Measurements from ENCODE around the gene MTA1. TPM values are rescaled to one million over a fixed set of nuclear protein-coding genes. Genes with fewer than 3 reads are reported as not detected.
A peak's percentile ranks its signal among the peaks of the same experiment; 100 is the strongest.

Gene MTA1
- total RNA-seq, 2 experiments from 2014 or later = 107 to 113 TPM

DNA sequence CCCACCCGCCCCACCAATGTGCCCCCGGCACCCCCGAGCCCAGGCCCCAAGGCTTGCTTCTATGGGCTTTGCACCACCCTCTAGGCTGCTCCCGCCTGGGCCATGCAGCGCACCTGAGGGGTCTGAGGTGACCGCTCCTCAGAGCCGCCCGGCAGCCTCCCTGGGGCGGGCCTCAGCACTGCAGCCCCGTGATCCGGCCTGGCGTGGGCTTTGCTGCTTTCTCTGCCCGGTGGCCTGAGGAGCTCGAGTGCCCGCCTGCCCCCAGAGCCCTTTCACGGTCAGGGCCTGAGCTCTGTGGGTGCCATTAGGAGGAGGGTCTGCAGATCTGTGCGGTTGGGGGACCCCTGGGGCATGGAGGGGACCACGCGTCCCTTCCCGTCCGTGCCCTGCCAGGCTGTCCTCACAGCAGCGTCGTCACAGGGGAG lies 6.2 kb downstream of the MTA1 start:
- H3K36me3 Mint-ChIP-seq (ENCODE audit: low read depth) = peaks cover 37% of the 10 kb centered on the region
- no peak overlapping the region for H3K27ac ChIP-seq (ENCODE audit: low read depth in 1 of 2, low read length in 2 of 2)
- no peaks in the 10 kb centered on the region for H3K9me3 Mint-ChIP-seq
- H3K27me3 ChIP-seq (ENCODE audit: control insufficient read depth in 1 of 2, insufficient read depth in 2 of 2, low read length in 2 of 2) = no peaks in the 10 kb centered on the region
- ChIA-PET POLR2A (no interaction called here), CTCF (interaction anchor here (1.2 kb wide), 1 partner anchor 23 kb away, joined by 3 read pairs; no protein-coding TSS in a partner anchor)
- H3K27ac Mint-ChIP-seq = no peak overlapping the region
- H3K4me1 ChIP-seq (ENCODE audit: insufficient read depth, low read length) = peaks cover 22% of the 10 kb centered on the region
- H3K4me3 Mint-ChIP-seq = no peak overlapping the region
- peaks cover 0 to 17% of the 10 kb centered on the region in 2 experiments for H3K9me3 ChIP-seq (ENCODE audit: control insufficient read depth in 1 of 2, insufficient read depth in 1 of 2, low read length in 2 of 2)
- DNase-seq = peak in 1 of 14 experiments; percentile 10
- TF ChIP-seq, protein P1, sequence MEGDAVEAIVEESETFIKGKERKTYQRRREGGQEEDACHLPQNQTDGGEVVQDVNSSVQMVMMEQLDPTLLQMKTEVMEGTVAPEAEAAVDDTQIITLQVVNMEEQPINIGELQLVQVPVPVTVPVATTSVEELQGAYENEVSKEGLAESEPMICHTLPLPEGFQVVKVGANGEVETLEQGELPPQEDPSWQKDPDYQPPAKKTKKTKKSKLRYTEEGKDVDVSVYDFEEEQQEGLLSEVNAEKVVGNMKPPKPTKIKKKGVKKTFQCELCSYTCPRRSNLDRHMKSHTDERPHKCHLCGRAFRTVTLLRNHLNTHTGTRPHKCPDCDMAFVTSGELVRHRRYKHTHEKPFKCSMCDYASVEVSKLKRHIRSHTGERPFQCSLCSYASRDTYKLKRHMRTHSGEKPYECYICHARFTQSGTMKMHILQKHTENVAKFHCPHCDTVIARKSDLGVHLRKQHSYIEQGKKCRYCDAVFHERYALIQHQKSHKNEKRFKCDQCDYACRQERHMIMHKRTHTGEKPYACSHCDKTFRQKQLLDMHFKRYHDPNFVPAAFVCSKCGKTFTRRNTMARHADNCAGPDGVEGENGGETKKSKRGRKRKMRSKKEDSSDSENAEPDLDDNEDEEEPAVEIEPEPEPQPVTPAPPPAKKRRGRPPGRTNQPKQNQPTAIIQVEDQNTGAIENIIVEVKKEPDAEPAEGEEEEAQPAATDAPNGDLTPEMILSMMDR (IDR thresholded peaks at IDR 0.05) = no peak
- no peak for ATAC-seq (ENCODE audit: poor library complexity)
- intact Hi-C loops (cut with DNase I, micrococcal nuclease) = loop anchor here in 1 of 2 experiments (10.0 kb wide), 1 partner anchor 51 kb away; no protein-coding TSS in a partner anchor
- no peak overlapping the region for H3K4me3 ChIP-seq (ENCODE audit: low read length)
- H3K4me1 Mint-ChIP-seq (ENCODE audit: low read depth) = peaks cover 30% of the 10 kb centered on the region
- H3K36me3 ChIP-seq (ENCODE audit: insufficient read depth, low read length) = peaks cover 19% of the 10 kb centered on the region
- no peaks in the 10 kb centered on the region for H3K27me3 Mint-ChIP-seq

DNA sequence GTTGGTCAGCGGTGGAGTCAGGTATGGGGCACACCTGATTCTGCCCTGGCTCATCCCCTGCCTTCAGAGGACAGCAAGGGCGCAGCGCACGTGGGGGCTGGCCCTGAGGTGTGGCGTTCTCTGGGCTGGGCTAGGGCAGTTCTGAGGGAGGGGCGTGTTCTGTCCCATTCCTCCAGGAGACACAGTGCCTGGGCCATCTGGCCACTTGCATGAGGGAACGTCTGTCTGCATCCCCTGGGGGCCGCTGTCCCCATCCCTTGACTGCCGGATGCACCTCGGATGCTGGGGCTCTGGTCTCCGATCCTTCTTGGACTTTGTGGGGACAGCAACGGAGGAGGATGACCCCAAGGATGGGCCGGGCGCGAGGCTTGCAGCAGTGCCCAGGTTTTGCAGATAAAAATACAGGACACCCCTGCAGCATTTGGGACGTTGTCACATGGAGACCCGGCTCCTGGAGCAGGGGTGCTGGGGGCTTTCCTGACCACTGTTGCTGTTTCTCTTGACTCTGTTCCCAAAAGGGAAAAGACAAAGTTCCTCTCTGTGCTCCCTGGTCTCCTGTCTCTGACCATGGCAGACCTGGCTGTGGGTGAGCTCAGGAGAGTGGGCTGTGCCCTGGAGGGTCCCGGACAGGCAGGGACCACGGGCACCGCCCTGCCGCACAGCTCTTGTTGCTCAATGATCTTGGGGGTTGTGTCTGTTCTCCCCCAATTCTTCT lies 6.9 kb downstream of the MTA1 start:
- H3K4me3 Mint-ChIP-seq = no peak overlapping the region

DNA sequence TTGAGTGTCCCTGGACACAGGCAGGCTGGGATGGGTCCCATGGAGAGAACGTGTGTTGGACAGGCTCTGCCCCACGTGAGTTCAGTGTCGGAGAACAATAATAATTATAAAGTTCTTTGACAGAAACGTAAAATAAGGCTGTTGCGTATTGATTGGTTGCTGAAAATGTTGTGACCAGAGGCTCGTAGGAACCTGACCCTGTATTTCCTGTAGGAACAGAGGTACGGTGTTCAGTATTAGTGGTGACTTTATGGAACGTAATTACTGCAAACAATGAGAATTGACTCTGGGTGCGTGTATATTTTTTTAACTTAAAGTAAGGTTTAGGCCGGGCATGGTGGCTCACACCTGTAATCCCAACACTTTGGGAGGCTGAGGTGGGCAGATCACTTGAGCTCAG lies 7.8 kb downstream of the MTA1 start:
- TF ChIP-seq, protein P1 (IDR thresholded peaks at IDR 0.05) = no peak

More for the DNA sequence above, 6.9 kb downstream of the MTA1 start:
- Mint-ChIP-seq H3K36me3 (ENCODE audit: low read depth) (peaks cover 43% of the 10 kb centered on the region), H3K27me3 (no peaks in the 10 kb centered on the region), H3K4me1 (ENCODE audit: low read depth) (peaks cover 23% of the 10 kb centered on the region), H3K9me3 (no peaks in the 10 kb centered on the region), H3K27ac (no peak overlapping the region)
- ChIA-PET CTCF (no interaction called here), POLR2A (no interaction called here)
- intact Hi-C loops (cut with DNase I, micrococcal nuclease) = loop anchor here in 1 of 2 experiments (10.0 kb wide), 1 partner anchor 52 kb away; no protein-coding TSS in a partner anchor
- Histone ChIP-seq H3K4me1 (ENCODE audit: insufficient read depth, low read length) (peaks cover 14% of the 10 kb centered on the region), H3K27me3 (ENCODE audit: control insufficient read depth in 1 of 2, insufficient read depth in 2 of 2, low read length in 2 of 2) (no peaks in the 10 kb centered on the region), H3K9me3 (ENCODE audit: control insufficient read depth in 1 of 2, insufficient read depth in 1 of 2, low read length in 2 of 2) (peaks cover 0 to 20% of the 10 kb centered on the region in 2 experiments), H3K27ac (ENCODE audit: low read depth in 1 of 2, low read length in 2 of 2) (no peak overlapping the region), H3K4me3 (ENCODE audit: low read length) (no peak overlapping the region), H3K36me3 (ENCODE audit: insufficient read depth, low read length) (peaks cover 20% of the 10 kb centered on the region)
- TF ChIP-seq, protein P1 (IDR thresholded peaks at IDR 0.05) = no peak
- DNase-seq = peak in 1 of 14 experiments; percentile 7
- ATAC-seq (ENCODE audit: poor library complexity) = no peak

More for the DNA sequence above, 7.8 kb downstream of the MTA1 start:
- no peaks in the 10 kb centered on the region for H3K27me3 ChIP-seq (ENCODE audit: control insufficient read depth in 1 of 2, insufficient read depth in 2 of 2, low read length in 2 of 2)
- ChIA-PET CTCF (interaction anchor here (0.8 kb wide), 1 partner anchor 62 kb away, joined by 3 read pairs; no protein-coding TSS in a partner anchor), POLR2A (no interaction called here)
- no peak for DNase-seq
- Mint-ChIP-seq H3K27ac (no peak overlapping the region), H3K36me3 (ENCODE audit: low read depth) (peaks cover 38% of the 10 kb centered on the region), H3K9me3 (no peaks in the 10 kb centered on the region), H3K27me3 (no peaks in the 10 kb centered on the region), H3K4me3 (no peak overlapping the region), H3K4me1 (ENCODE audit: low read depth) (peaks cover 16% of the 10 kb centered on the region)
- peaks cover 20% of the 10 kb centered on the region for H3K36me3 ChIP-seq (ENCODE audit: insufficient read depth, low read length)
- ATAC-seq (ENCODE audit: poor library complexity) = no peak
- no peak overlapping the region for H3K4me3 ChIP-seq (ENCODE audit: low read length)
- H3K27ac ChIP-seq (ENCODE audit: low read depth in 1 of 2, low read length in 2 of 2) = no peak overlapping the region
- intact Hi-C loops (cut with DNase I, micrococcal nuclease) = loop anchor here in 1 of 2 experiments (10.0 kb wide), 1 partner anchor 53 kb away; no protein-coding TSS in a partner anchor
- H3K4me1 ChIP-seq (ENCODE audit: insufficient read depth, low read length) = peaks cover 6% of the 10 kb centered on the region
- peaks cover 0 to 22% of the 10 kb centered on the region in 2 experiments for H3K9me3 ChIP-seq (ENCODE audit: control insufficient read depth in 1 of 2, insufficient read depth in 1 of 2, low read length in 2 of 2)
